ENCODE data around the gene GAMT. TPM values are rescaled to one million over a fixed set of nuclear protein-coding genes. Genes with fewer than 3 reads are reported as not detected.

Gene GAMT
- total RNA-seq, 1 experiment from 2014 or later = 27.7 TPM

DNA sequence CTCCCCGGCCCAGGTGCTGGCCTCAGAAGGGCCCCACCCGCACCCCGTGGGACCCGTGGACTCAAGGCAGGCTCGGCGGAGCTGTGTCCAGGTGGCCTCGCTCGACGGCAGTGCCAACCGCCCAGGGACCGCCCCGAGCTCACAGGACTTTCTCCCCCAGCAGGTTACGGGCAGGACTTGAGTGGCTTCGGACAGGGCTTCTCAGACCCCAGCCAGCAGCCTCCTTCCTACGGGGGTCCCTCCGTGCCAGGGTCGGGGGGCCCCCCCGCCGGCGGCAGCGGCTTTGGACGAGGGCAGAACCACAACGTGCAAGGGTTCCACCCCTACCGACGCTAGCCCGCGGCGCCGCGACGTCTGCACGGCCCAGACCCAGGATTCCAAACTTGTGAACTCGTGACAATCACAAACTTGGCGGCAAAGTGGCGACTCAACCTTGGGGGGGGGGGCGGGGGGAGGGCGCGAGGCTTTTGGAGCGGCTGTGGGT is 33.3 kb upstream of the GAMT start:
- Mint-ChIP-seq H3K4me1 (peaks cover 3% of the 10 kb centered on the region), H3K9me3 (no peaks in the 10 kb centered on the region), H3K27me3 (ENCODE audit: low read depth) (no peaks in the 10 kb centered on the region), H3K27ac (no peak overlapping the region), H3K4me3 (no peak overlapping the region), H3K36me3 (peaks cover 33% of the 10 kb centered on the region)
- ATAC-seq (no peak), DNase-seq (ENCODE audit: low spot score) (no peak)
- ChIA-PET POLR2A (no interaction called here), CTCF (no interaction called here)
- no peak for TF ChIP-seq EMX1 (CRISPR knock-in tag; IDR thresholded peaks at IDR 0.05)
- TF ChIP-seq, protein P1, sequence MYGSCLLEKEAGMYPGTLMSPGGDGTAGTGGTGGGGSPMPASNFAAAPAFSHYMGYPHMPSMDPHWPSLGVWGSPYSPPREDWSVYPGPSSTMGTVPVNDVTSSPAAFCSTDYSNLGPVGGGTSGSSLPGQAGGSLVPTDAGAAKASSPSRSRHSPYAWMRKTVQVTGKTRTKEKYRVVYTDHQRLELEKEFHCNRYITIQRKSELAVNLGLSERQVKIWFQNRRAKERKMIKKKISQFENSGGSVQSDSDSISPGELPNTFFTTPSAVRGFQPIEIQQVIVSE (CRISPR knock-in tag; IDR thresholded peaks at IDR 0.05; ENCODE audit: borderline replicate concordance) = no peak
- no peak for TF ChIP-seq NFE2L1 (CRISPR knock-in tag; IDR thresholded peaks at IDR 0.05)
- no peak for TF ChIP-seq GRHL2 (CRISPR knock-in tag; IDR thresholded peaks at IDR 0.05; ENCODE audit: insufficient replicate concordance, severe bottlenecking)
- no peak for TF ChIP-seq NR1H2 (CRISPR knock-in tag; IDR thresholded peaks at IDR 0.05)
- TF ChIP-seq, protein P2, sequence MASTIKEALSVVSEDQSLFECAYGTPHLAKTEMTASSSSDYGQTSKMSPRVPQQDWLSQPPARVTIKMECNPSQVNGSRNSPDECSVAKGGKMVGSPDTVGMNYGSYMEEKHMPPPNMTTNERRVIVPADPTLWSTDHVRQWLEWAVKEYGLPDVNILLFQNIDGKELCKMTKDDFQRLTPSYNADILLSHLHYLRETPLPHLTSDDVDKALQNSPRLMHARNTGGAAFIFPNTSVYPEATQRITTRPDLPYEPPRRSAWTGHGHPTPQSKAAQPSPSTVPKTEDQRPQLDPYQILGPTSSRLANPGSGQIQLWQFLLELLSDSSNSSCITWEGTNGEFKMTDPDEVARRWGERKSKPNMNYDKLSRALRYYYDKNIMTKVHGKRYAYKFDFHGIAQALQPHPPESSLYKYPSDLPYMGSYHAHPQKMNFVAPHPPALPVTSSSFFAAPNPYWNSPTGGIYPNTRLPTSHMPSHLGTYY (CRISPR knock-in tag; IDR thresholded peaks at IDR 0.05) = no peak
- no peak for TF ChIP-seq GTF2I (CRISPR knock-in tag; conservative IDR thresholded peaks at IDR 0.05)
- no peak for TF ChIP-seq ZNF121 (CRISPR knock-in tag; IDR thresholded peaks at IDR 0.05)
- TF ChIP-seq SOX15 (CRISPR knock-in tag; IDR thresholded peaks at IDR 0.05) = no peak
- TF ChIP-seq PRRX2 (CRISPR knock-in tag; IDR thresholded peaks at IDR 0.05) = no peak
- no peak for TF ChIP-seq TEAD1 (CRISPR knock-in tag; IDR thresholded peaks at IDR 0.05)
- TF ChIP-seq SP1 (CRISPR knock-in tag; conservative IDR thresholded peaks at IDR 0.05) = no peak
- TF ChIP-seq, protein P3, sequence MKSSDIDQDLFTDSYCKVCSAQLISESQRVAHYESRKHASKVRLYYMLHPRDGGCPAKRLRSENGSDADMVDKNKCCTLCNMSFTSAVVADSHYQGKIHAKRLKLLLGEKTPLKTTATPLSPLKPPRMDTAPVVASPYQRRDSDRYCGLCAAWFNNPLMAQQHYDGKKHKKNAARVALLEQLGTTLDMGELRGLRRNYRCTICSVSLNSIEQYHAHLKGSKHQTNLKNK (CRISPR knock-in tag; IDR thresholded peaks at IDR 0.05) = no peak
- no peak for TF ChIP-seq FOXK1 (CRISPR knock-in tag; IDR thresholded peaks at IDR 0.05)
- no peak for TF ChIP-seq NR2C2 (CRISPR knock-in tag; IDR thresholded peaks at IDR 0.05)
- TF ChIP-seq, protein P4, sequence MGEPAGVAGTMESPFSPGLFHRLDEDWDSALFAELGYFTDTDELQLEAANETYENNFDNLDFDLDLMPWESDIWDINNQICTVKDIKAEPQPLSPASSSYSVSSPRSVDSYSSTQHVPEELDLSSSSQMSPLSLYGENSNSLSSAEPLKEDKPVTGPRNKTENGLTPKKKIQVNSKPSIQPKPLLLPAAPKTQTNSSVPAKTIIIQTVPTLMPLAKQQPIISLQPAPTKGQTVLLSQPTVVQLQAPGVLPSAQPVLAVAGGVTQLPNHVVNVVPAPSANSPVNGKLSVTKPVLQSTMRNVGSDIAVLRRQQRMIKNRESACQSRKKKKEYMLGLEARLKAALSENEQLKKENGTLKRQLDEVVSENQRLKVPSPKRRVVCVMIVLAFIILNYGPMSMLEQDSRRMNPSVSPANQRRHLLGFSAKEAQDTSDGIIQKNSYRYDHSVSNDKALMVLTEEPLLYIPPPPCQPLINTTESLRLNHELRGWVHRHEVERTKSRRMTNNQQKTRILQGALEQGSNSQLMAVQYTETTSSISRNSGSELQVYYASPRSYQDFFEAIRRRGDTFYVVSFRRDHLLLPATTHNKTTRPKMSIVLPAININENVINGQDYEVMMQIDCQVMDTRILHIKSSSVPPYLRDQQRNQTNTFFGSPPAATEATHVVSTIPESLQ (CRISPR knock-in tag; IDR thresholded peaks at IDR 0.05) = no peak
- no peak for TF ChIP-seq ZNF396 (CRISPR knock-in tag; IDR thresholded peaks at IDR 0.05; ENCODE audit: borderline replicate concordance)
- TF ChIP-seq, protein P5, sequence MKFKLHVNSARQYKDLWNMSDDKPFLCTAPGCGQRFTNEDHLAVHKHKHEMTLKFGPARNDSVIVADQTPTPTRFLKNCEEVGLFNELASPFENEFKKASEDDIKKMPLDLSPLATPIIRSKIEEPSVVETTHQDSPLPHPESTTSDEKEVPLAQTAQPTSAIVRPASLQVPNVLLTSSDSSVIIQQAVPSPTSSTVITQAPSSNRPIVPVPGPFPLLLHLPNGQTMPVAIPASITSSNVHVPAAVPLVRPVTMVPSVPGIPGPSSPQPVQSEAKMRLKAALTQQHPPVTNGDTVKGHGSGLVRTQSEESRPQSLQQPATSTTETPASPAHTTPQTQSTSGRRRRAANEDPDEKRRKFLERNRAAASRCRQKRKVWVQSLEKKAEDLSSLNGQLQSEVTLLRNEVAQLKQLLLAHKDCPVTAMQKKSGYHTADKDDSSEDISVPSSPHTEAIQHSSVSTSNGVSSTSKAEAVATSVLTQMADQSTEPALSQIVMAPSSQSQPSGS (CRISPR knock-in tag; IDR thresholded peaks at IDR 0.05; ENCODE audit: borderline replicate concordance, low read depth) = no peak

DNA sequence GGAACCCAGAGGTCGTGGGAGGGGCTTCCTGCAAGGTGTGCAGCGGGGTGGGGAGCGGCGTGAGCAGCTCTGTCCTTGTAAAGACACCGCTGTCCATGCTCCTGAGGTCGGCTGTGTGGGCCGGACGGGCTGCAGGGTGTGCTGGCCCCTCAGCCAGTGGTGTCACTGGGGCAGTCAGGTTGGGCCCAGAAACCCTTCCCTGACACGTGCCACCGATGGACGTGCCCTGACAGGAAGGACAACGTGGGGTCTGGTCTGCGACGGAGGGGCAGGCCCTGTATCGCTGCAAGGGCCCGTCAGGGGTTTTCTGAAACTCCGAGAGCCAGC is 32.7 kb upstream of the GAMT start:
- no peak for ATAC-seq
- CTCF ChIA-PET = no interaction called here
- Mint-ChIP-seq H3K4me1 (no peaks in the 10 kb centered on the region; the same call in 1 of the 2 replicates), H3K27ac (no peak overlapping the region), H3K9me3 (no peaks in the 10 kb centered on the region), H3K27me3 (ENCODE audit: low read depth) (no peaks in the 10 kb centered on the region), H3K4me3 (no peak overlapping the region), H3K36me3 (peaks cover 28% of the 10 kb centered on the region)
- DNase-seq (ENCODE audit: low spot score) = no peak
- TF ChIP-seq, protein P6, sequence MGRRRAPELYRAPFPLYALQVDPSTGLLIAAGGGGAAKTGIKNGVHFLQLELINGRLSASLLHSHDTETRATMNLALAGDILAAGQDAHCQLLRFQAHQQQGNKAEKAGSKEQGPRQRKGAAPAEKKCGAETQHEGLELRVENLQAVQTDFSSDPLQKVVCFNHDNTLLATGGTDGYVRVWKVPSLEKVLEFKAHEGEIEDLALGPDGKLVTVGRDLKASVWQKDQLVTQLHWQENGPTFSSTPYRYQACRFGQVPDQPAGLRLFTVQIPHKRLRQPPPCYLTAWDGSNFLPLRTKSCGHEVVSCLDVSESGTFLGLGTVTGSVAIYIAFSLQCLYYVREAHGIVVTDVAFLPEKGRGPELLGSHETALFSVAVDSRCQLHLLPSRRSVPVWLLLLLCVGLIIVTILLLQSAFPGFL (CRISPR knock-in tag; IDR thresholded peaks at IDR 0.05; ENCODE audit: borderline replicate concordance) = no peak
- TF ChIP-seq, protein P7, sequence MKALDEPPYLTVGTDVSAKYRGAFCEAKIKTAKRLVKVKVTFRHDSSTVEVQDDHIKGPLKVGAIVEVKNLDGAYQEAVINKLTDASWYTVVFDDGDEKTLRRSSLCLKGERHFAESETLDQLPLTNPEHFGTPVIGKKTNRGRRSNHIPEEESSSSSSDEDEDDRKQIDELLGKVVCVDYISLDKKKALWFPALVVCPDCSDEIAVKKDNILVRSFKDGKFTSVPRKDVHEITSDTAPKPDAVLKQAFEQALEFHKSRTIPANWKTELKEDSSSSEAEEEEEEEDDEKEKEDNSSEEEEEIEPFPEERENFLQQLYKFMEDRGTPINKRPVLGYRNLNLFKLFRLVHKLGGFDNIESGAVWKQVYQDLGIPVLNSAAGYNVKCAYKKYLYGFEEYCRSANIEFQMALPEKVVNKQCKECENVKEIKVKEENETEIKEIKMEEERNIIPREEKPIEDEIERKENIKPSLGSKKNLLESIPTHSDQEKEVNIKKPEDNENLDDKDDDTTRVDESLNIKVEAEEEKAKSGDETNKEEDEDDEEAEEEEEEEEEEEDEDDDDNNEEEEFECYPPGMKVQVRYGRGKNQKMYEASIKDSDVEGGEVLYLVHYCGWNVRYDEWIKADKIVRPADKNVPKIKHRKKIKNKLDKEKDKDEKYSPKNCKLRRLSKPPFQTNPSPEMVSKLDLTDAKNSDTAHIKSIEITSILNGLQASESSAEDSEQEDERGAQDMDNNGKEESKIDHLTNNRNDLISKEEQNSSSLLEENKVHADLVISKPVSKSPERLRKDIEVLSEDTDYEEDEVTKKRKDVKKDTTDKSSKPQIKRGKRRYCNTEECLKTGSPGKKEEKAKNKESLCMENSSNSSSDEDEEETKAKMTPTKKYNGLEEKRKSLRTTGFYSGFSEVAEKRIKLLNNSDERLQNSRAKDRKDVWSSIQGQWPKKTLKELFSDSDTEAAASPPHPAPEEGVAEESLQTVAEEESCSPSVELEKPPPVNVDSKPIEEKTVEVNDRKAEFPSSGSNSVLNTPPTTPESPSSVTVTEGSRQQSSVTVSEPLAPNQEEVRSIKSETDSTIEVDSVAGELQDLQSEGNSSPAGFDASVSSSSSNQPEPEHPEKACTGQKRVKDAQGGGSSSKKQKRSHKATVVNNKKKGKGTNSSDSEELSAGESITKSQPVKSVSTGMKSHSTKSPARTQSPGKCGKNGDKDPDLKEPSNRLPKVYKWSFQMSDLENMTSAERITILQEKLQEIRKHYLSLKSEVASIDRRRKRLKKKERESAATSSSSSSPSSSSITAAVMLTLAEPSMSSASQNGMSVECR (CRISPR knock-in tag; IDR thresholded peaks at IDR 0.05; ENCODE audit: borderline replicate concordance) = no peak
- no peak for TF ChIP-seq EMX1 (CRISPR knock-in tag; IDR thresholded peaks at IDR 0.05)
- TF ChIP-seq, protein P8, sequence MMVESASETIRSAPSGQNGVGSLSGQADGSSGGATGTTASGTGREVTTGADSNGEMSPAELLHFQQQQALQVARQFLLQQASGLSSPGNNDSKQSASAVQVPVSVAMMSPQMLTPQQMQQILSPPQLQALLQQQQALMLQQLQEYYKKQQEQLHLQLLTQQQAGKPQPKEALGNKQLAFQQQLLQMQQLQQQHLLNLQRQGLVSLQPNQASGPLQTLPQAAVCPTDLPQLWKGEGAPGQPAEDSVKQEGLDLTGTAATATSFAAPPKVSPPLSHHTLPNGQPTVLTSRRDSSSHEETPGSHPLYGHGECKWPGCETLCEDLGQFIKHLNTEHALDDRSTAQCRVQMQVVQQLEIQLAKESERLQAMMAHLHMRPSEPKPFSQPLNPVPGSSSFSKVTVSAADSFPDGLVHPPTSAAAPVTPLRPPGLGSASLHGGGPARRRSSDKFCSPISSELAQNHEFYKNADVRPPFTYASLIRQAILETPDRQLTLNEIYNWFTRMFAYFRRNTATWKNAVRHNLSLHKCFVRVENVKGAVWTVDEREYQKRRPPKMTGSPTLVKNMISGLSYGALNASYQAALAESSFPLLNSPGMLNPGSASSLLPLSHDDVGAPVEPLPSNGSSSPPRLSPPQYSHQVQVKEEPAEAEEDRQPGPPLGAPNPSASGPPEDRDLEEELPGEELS (CRISPR knock-in tag; IDR thresholded peaks at IDR 0.05) = no peak
- POLR2A ChIA-PET = no interaction called here
